Measurements from ENCODE around the gene COQ10A.

The COQ10A gene

GRCh38 chr12:56236985-56237384 lies 29.8 kb upstream of the COQ10A start:
- no peak overlapping the region for H3K4me3 ChIP-seq (ENCODE audit: low read depth, low read length)
- DNase-seq (ENCODE audit: low read depth): no peak
- TF ChIP-seq POLR2A (IDR thresholded peaks at IDR 0.05; ENCODE audit: extremely low read depth, insufficient read length): no peak
- TF ChIP-seq MAX (IDR thresholded peaks at IDR 0.05; ENCODE audit: low read depth, low read length): no peak
- TF ChIP-seq MYC (IDR thresholded peaks at IDR 0.05; ENCODE audit: low read depth, low read length): no peak

GRCh38 chr12:56237552-56237951 lies 29.2 kb upstream of the COQ10A start:
- no peak for TF ChIP-seq MYC (IDR thresholded peaks at IDR 0.05; ENCODE audit: low read depth, low read length)
- no peak for TF ChIP-seq MAX (IDR thresholded peaks at IDR 0.05; ENCODE audit: low read depth, low read length)
- no peak for TF ChIP-seq CTCF (IDR thresholded peaks at IDR 0.05; ENCODE audit: low read depth, low read length)
- no peak for TF ChIP-seq POLR2A (IDR thresholded peaks at IDR 0.05; ENCODE audit: extremely low read depth, insufficient read length)
- H3K4me3 ChIP-seq (ENCODE audit: low read depth, low read length): no peak overlapping the region
- DNase-seq (ENCODE audit: low read depth): no peak

- H3K4me3 ChIP-seq (ENCODE audit: low read depth, low read length): no peak overlapping the region
- TF ChIP-seq MAX (IDR thresholded peaks at IDR 0.05; ENCODE audit: low read depth, low read length) (no peak), MYC (IDR thresholded peaks at IDR 0.05; ENCODE audit: low read depth, low read length) (no peak), CTCF (IDR thresholded peaks at IDR 0.05; ENCODE audit: low read depth, low read length) (no peak), POLR2A (IDR thresholded peaks at IDR 0.05; ENCODE audit: extremely low read depth, insufficient read length) (no peak)
- no peak for DNase-seq (ENCODE audit: low read depth)
These were observed 25.1 kb upstream of the COQ10A start for GRCh38 chr12:56241424-56242303.

GRCh38 chr12:56242986-56243385 lies 23.8 kb upstream of the COQ10A start:
- no peak for DNase-seq (ENCODE audit: low read depth)
- no peak for TF ChIP-seq MYC (IDR thresholded peaks at IDR 0.05; ENCODE audit: low read depth, low read length)
- no peak for TF ChIP-seq CTCF (IDR thresholded peaks at IDR 0.05; ENCODE audit: low read depth, low read length)
- no peak for TF ChIP-seq MAX (IDR thresholded peaks at IDR 0.05; ENCODE audit: low read depth, low read length)
- no peak for TF ChIP-seq POLR2A (IDR thresholded peaks at IDR 0.05; ENCODE audit: extremely low read depth, insufficient read length)
- H3K4me3 ChIP-seq (ENCODE audit: low read depth, low read length): no peak overlapping the region

GRCh38 chr12:56243731-56244181 lies 23.0 kb upstream of the COQ10A start:
- no peak for DNase-seq (ENCODE audit: low read depth)
- no peak for TF ChIP-seq CTCF (IDR thresholded peaks at IDR 0.05; ENCODE audit: low read depth, low read length)
- TF ChIP-seq MAX (IDR thresholded peaks at IDR 0.05; ENCODE audit: low read depth, low read length): no peak
- TF ChIP-seq POLR2A (IDR thresholded peaks at IDR 0.05; ENCODE audit: extremely low read depth, insufficient read length): no peak
- TF ChIP-seq MYC (IDR thresholded peaks at IDR 0.05; ENCODE audit: low read depth, low read length): no peak
- H3K4me3 ChIP-seq (ENCODE audit: low read depth, low read length): no peak overlapping the region

- no peak for DNase-seq (ENCODE audit: low read depth)
- TF ChIP-seq MYC (IDR thresholded peaks at IDR 0.05; ENCODE audit: low read depth, low read length): no peak
- no peak for TF ChIP-seq POLR2A (IDR thresholded peaks at IDR 0.05; ENCODE audit: extremely low read depth, insufficient read length)
- TF ChIP-seq MAX (IDR thresholded peaks at IDR 0.05; ENCODE audit: low read depth, low read length): no peak
- TF ChIP-seq CTCF (IDR thresholded peaks at IDR 0.05; ENCODE audit: low read depth, low read length): no peak
- H3K4me3 ChIP-seq (ENCODE audit: low read depth, low read length): no peak overlapping the region
These were observed 22.2 kb upstream of the COQ10A start for GRCh38 chr12:56244494-56244893.

Data from NB4 (cell line).